Activated CD4-positive, alpha-beta T cell treated with anti-CD3 and anti-CD28 coated beads for 36 hours (primary cell): Measurements from ENCODE around the gene NUP133. TPM values are rescaled to one million over a fixed set of nuclear protein-coding genes. Genes with fewer than 3 reads are reported as not detected.
"Not testable (repeated sequence)": the region's sequence is repeated elsewhere in the genome, so short reads cannot be mapped to it uniquely, and the experiment has no call there.

Experiments
- ATAC-seq: fragments of 200-7000 bp; cut with Tn5 transposase; one replicate; pipeline ENCODE4 v1.10.0; 2021; ENCODE audit warnings: mild to moderate bottlenecking, moderate library complexity
- CTCF ChIA-PET: fragments of 350-600 bp; sonication (Branson Sonifier 250); formaldehyde crosslinking; loops from one replicate; lab custom pipeline; 2021; ENCODE audit warnings: antibody characterized with exemption; lab: Charles Lee
- POLR2A ChIA-PET: fragments of 350-600 bp; sonication (Branson Sonifier 250); formaldehyde crosslinking; loops from one replicate; lab custom pipeline; 2021; ENCODE audit warnings: antibody characterized with exemption, inconsistent platforms; lab: Charles Lee
- DNase-seq: peaks from one replicate; pipeline ENCODE4 v3.0.0-alpha.2; 2020
- H3K27ac Mint-ChIP-seq: one replicate; pipeline ENCODE4 v1.8.0; 2021; ENCODE audit warnings: mixed read lengths
- H3K27me3 Mint-ChIP-seq: one replicate; pipeline ENCODE4 v1.8.0; 2021; ENCODE audit warnings: mixed read lengths
- H3K36me3 Mint-ChIP-seq: one replicate; pipeline ENCODE4 v1.8.0; 2021; ENCODE audit warnings: low read depth, mixed read lengths
- H3K4me1 Mint-ChIP-seq: one replicate; pipeline ENCODE4 v1.8.0; 2021; ENCODE audit warnings: mixed read lengths
- H3K4me3 Mint-ChIP-seq: one replicate; pipeline ENCODE4 v1.8.0; 2021; ENCODE audit warnings: mild to moderate bottlenecking, moderate library complexity, mixed read lengths
- H3K9me3 Mint-ChIP-seq: one replicate; pipeline ENCODE4 v1.8.0; 2021; ENCODE audit warnings: low read depth, mixed read lengths
- intact Hi-C, 2 experiments: fragments of 100-400 bp; cut with DNase I in 1 of 2; cut with micrococcal nuclease in 1 of 2; formaldehyde crosslinking; loops; one replicate each; pipeline versions ENCODE4 v1.14.2 to v1.15.1; 2022 to 2024; cut with DNase I, micrococcal nuclease
- total RNA-seq, 2 experiments: library from RNA; stranded (reverse); gene quantifications; one replicate each; pipeline ENCODE4 v1.2.3, GENCODE V29; 2021

The NUP133 gene
- total RNA-seq, 2 experiments from 2014 or later, result 53.5 to 57.5 TPM

GRCh38 chr1:229508823-229509337 lies 739 bp upstream of the NUP133 start:
- Mint-ChIP-seq H3K9me3 (no peaks in the 10 kb centered on the region), H3K36me3 (peaks cover 7% of the 10 kb centered on the region), H3K27ac (peak overlapping the region; percentile 92), H3K4me3 (peak overlapping the region; percentile 95), H3K27me3 (no peaks in the 10 kb centered on the region), H3K4me1 (peaks cover 24% of the 10 kb centered on the region)
- CTCF ChIA-PET, result interaction anchor here (0.6 to 2.1 kb wide), 4 partner anchors 12 to 250 kb away, joined by 3 to 8 read pairs (median 4); no protein-coding TSS in a partner anchor
- intact Hi-C loops, result loop anchor here (1.0 to 10.0 kb wide), 10 partner anchors 49 to 1468 kb away; partner anchors contain the start of genes ABCB10 (in 2 of the 2), TAF5L (in 2 of the 2), URB2 (in 2 of the 2) and ARV1 (in 1 of the 2)
- POLR2A ChIA-PET, result interaction anchor here (0.6 to 2.2 kb wide), 4 partner anchors 45 to 1044 kb away, joined by 3 to 7 read pairs (median 4); partner anchors contain the start of gene ABCB10
- ATAC-seq (no peak), DNase-seq (no peak)

- POLR2A ChIA-PET, result interaction anchor here (0.7 to 2.2 kb wide), 4 partner anchors 11 to 186 kb away, joined by 3 to 7 read pairs (median 4); partner anchors contain the start of gene ABCB10
- no peak for DNase-seq
- intact Hi-C loops, result loop anchor here in 1 of 2 experiments (5.0 to 10.0 kb wide), 3 partner anchors 1053 to 1470 kb away; partner anchors contain the start of genes ARV1, COG2 and TTC13
- H3K4me3 Mint-ChIP-seq, result peak overlapping the region; percentile 95
- H3K36me3 Mint-ChIP-seq, result peaks cover 9% of the 10 kb centered on the region
- no peak for ATAC-seq
- H3K27ac Mint-ChIP-seq, result peak overlapping the region; percentile 92
- no peaks in the 10 kb centered on the region for H3K27me3 Mint-ChIP-seq
- CTCF ChIA-PET, result interaction anchor here (1.3 to 2.1 kb wide), 2 partner anchors 12 to 254 kb away, joined by 3 to 8 read pairs; no protein-coding TSS in a partner anchor
- H3K9me3 Mint-ChIP-seq, result no peaks in the 10 kb centered on the region
- peaks cover 24% of the 10 kb centered on the region for H3K4me1 Mint-ChIP-seq
These were observed 639 bp downstream of the NUP133 start for GRCh38 chr1:229507502-229507901.

- peaks cover 24% of the 10 kb centered on the region for H3K4me1 Mint-ChIP-seq
- CTCF ChIA-PET, result interaction anchor here (1.1 kb wide), 1 partner anchor 12 kb away, joined by 3 read pairs; no protein-coding TSS in a partner anchor
- no peak for DNase-seq
- no peaks in the 10 kb centered on the region for H3K9me3 Mint-ChIP-seq
- no peak for ATAC-seq
- intact Hi-C loops, result loop anchor here in 1 of 2 experiments (5.0 to 10.0 kb wide), 3 partner anchors 1052 to 1471 kb away; partner anchors contain the start of genes ARV1, COG2 and TTC13
- no peaks in the 10 kb centered on the region for H3K27me3 Mint-ChIP-seq
- POLR2A ChIA-PET, result no interaction called here
- H3K4me3 Mint-ChIP-seq, result peak overlapping the region; percentile 95
- H3K36me3 Mint-ChIP-seq, result peaks cover 13% of the 10 kb centered on the region
- no peak overlapping the region for H3K27ac Mint-ChIP-seq
These were observed 1.5 kb downstream of the NUP133 start for GRCh38 chr1:229506633-229507032.

GRCh38 chr1:229495782-229496181 lies 12.4 kb downstream of the NUP133 start:
- Mint-ChIP-seq H3K27me3 (no peaks in the 10 kb centered on the region), H3K27ac (no peak overlapping the region), H3K4me3 (no peak overlapping the region), H3K9me3 (no peaks in the 10 kb centered on the region), H3K36me3 (peaks cover 51% of the 10 kb centered on the region), H3K4me1 (no peaks in the 10 kb centered on the region)
- intact Hi-C loops, result no loop called here
- DNase-seq, result no peak
- ChIA-PET POLR2A (no interaction called here), CTCF (interaction anchor here (2.3 to 4.4 kb wide), 2 partner anchors 13 kb away, joined by 8 to 20 read pairs; partner anchors contain the start of gene NUP133)
- ATAC-seq, result no peak

GRCh38 chr1:229487181-229487580 lies 21.0 kb downstream of the NUP133 start:
- ChIA-PET POLR2A (no interaction called here), CTCF (interaction anchor here (1.4 kb wide), 1 partner anchor 229 kb away, joined by 3 read pairs; no protein-coding TSS in a partner anchor)
- no peak overlapping the region for H3K27ac Mint-ChIP-seq
- H3K36me3 Mint-ChIP-seq, result peaks cover 46% of the 10 kb centered on the region
- no peaks in the 10 kb centered on the region for H3K4me1 Mint-ChIP-seq
- no peak overlapping the region for H3K4me3 Mint-ChIP-seq
- H3K27me3 Mint-ChIP-seq, result no peaks in the 10 kb centered on the region
- intact Hi-C loops, result no loop called here
- DNase-seq, result no peak
- H3K9me3 Mint-ChIP-seq, result no peaks in the 10 kb centered on the region
- ATAC-seq, result no peak

- ATAC-seq (no peak), DNase-seq (no peak)
- Mint-ChIP-seq H3K9me3 (no peaks in the 10 kb centered on the region), H3K4me1 (no peaks in the 10 kb centered on the region), H3K27me3 (no peaks in the 10 kb centered on the region), H3K36me3 (peaks cover 43% of the 10 kb centered on the region), H3K4me3 (no peak overlapping the region), H3K27ac (no peak overlapping the region)
- ChIA-PET CTCF (interaction anchor here (1.4 to 6.0 kb wide), 2 partner anchors 228 to 237 kb away, joined by 3 to 88 read pairs; no protein-coding TSS in a partner anchor), POLR2A (no interaction called here)
- intact Hi-C loops, result no loop called here
These were observed 22.8 kb downstream of the NUP133 start for GRCh38 chr1:229485318-229485717.

- peaks cover 3% of the 10 kb centered on the region for H3K4me1 Mint-ChIP-seq
- no peaks in the 10 kb centered on the region for H3K9me3 Mint-ChIP-seq
- H3K27ac Mint-ChIP-seq, result no peak overlapping the region
- DNase-seq (no peak), ATAC-seq (no peak)
- ChIA-PET CTCF (interaction anchor here (0.5 to 6.0 kb wide), 25 partner anchors 8 to 819 kb away, joined by 3 to 88 read pairs (median 5); partner anchors contain the start of gene NUP133), POLR2A (no interaction called here)
- H3K36me3 Mint-ChIP-seq, result peaks cover 40% of the 10 kb centered on the region
- intact Hi-C loops, result loop anchor here (1.0 to 2.0 kb wide), 2 partner anchors 224 to 818 kb away; no protein-coding TSS in a partner anchor
- no peaks in the 10 kb centered on the region for H3K27me3 Mint-ChIP-seq
- no peak overlapping the region for H3K4me3 Mint-ChIP-seq
These were observed 25.6 kb downstream of the NUP133 start for GRCh38 chr1:229482511-229482910.

GRCh38 chr1:229480495-229480894 lies 27.6 kb downstream of the NUP133 start:
- H3K27ac Mint-ChIP-seq, result no peak overlapping the region
- peaks cover 3% of the 10 kb centered on the region for H3K4me1 Mint-ChIP-seq
- H3K9me3 Mint-ChIP-seq, result no peaks in the 10 kb centered on the region
- H3K36me3 Mint-ChIP-seq, result peaks cover 43% of the 10 kb centered on the region
- ChIA-PET CTCF (interaction anchor here (1.6 to 6.0 kb wide), 6 partner anchors 15 to 253 kb away, joined by 3 to 88 read pairs (median 7); no protein-coding TSS in a partner anchor), POLR2A (no interaction called here)
- ATAC-seq (no peak), DNase-seq (no peak)
- no peak overlapping the region for H3K4me3 Mint-ChIP-seq
- intact Hi-C loops, result no loop called here
- H3K27me3 Mint-ChIP-seq, result no peaks in the 10 kb centered on the region

GRCh38 chr1:229479660-229480399 lies 28.3 kb downstream of the NUP133 start:
- CTCF ChIA-PET, result interaction anchor here (1.6 to 6.0 kb wide), 4 partner anchors 48 to 252 kb away, joined by 3 to 88 read pairs (median 8); no protein-coding TSS in a partner anchor

GRCh38 chr1:229478852-229479251 lies 29.3 kb downstream of the NUP133 start:
- ChIA-PET POLR2A (no interaction called here), CTCF (interaction anchor here (1.6 kb wide), 1 partner anchor 225 kb away, joined by 3 read pairs; no protein-coding TSS in a partner anchor)
- no peak overlapping the region for H3K4me3 Mint-ChIP-seq
- ATAC-seq, result no peak
- intact Hi-C loops, result no loop called here
- DNase-seq, result no peak
- no peaks in the 10 kb centered on the region for H3K27me3 Mint-ChIP-seq
- H3K4me1 Mint-ChIP-seq, result peaks cover 3% of the 10 kb centered on the region
- H3K9me3 Mint-ChIP-seq, result no peaks in the 10 kb centered on the region
- no peak overlapping the region for H3K27ac Mint-ChIP-seq
- H3K36me3 Mint-ChIP-seq, result peaks cover 47% of the 10 kb centered on the region

More at GRCh38 chr1:229479660-229480399, 28.3 kb downstream of the NUP133 start:
- ATAC-seq (no peak), DNase-seq (no peak)
- peaks cover 41% of the 10 kb centered on the region for H3K36me3 Mint-ChIP-seq
- intact Hi-C loops, result no loop called here
- peaks cover 3% of the 10 kb centered on the region for H3K4me1 Mint-ChIP-seq
- H3K27ac Mint-ChIP-seq, result no peak overlapping the region
- no peak overlapping the region for H3K4me3 Mint-ChIP-seq
- POLR2A ChIA-PET, result no interaction called here
- no peaks in the 10 kb centered on the region for H3K27me3 Mint-ChIP-seq
- no peaks in the 10 kb centered on the region for H3K9me3 Mint-ChIP-seq

- H3K27me3 Mint-ChIP-seq, DNase-seq, H3K27ac Mint-ChIP-seq, ATAC-seq, H3K4me1 Mint-ChIP-seq, H3K4me3 Mint-ChIP-seq, intact Hi-C loops, H3K9me3 Mint-ChIP-seq: not testable (repeated sequence)
- peaks cover 39% of the 10 kb centered on the region for H3K36me3 Mint-ChIP-seq
- ChIA-PET CTCF (interaction anchor here (0.7 to 1.6 kb wide), 4 partner anchors 42 to 306 kb away, joined by 3 to 5 read pairs (median 4); no protein-coding TSS in a partner anchor), POLR2A (interaction anchor here (0.6 kb wide), 1 partner anchor 21 kb away, joined by 4 read pairs; no protein-coding TSS in a partner anchor)
These were observed 32.3 kb downstream of the NUP133 start for GRCh38 chr1:229475859-229476258.
